Measurements from ENCODE around the gene NECAB3.

The NECAB3 gene

DNA sequence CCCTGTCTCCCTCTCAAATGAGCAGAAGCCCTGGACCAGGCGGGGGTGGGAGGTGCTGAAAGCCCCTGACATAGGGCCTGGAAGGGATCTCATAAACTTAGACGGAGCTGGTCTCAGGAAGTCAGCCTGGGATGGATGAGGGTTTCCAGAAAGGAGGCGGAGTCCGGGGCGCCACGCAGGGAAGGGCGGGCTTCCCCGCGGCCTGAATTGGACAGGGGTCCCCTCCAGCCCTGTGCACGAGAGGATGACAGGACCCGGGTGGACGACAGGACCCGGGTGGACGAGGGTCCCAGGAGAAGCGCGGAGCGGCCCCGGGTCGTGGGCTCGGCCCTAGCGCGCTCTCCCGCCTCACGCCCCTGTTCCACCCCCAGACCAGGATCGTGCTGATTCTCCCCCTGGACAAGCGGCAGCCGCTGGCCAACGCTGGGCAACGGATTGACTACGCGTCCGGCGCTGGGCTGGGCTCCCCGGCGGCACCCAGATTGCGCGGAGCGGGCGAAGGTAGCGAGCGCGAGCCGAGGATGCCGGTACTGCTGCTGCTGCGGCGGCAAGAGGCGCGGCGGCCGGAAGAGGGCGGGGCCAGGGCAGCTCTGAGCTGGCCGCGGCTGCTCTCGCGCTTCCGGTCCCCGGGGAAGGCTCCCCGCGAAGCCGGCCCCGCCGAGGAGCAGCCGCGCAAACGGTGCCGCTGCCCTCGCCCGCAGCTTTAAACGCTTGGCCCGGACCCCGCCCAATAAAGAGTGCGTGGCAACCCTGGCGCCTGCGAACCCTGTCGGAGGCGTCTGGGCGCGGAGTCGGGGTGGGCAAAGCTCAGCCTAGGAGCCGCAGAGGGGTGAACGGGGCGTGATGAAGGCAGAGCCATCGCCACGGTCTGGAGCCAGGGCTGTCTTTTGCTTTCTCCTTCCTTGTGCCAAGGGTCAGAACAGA lies 10.8 kb downstream of the NECAB3 start:
- peak; percentile 54 for DNase-seq

DNA sequence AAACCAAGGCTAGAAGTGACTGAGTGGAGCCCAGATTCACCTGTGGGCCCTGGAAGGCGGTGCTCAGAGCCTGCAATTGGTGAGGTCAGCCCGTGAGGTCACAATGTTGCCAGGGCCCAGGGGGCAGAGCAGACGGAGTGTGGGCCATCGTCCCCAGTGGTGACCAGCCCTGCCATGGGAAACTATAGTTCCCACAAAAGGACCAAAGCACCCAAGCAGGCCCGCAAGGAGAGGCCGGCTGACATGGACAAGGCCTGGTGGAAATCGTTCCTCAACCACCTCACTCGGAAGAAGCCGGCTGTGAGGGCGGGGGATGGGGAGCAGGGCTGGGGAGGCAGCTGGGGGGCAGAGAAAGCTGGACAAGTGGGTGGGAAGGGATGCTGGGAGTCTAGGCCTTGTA lies 12.1 kb downstream of the NECAB3 start, which contains the start of gene C20orf144:
Gene C20orf144, plus strand, starts transcription at position 156 of the 400 bp plus-strand sequence. Its CDS starts 19 bp downstream, at position 175.
- DNase-seq = no peak

DNA sequence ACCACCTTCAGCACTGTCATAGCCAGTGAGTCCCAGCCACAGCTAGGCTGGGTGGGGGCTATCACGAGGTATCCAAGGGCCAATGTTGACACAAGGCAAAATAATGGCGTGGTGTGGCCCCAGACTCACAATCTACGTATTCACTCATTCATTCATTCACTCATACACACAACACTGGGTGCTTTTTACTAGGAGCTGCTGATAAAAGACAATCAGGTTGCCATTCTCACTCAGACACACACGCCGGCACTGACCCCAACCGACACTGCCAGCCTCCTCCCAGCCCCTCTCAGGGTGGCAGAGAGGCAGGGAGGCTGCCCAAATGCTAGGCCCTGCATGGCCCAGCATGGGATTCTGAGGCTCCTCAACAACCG lies 13.6 kb downstream of the NECAB3 start:
- DNase-seq = no peak

DNA sequence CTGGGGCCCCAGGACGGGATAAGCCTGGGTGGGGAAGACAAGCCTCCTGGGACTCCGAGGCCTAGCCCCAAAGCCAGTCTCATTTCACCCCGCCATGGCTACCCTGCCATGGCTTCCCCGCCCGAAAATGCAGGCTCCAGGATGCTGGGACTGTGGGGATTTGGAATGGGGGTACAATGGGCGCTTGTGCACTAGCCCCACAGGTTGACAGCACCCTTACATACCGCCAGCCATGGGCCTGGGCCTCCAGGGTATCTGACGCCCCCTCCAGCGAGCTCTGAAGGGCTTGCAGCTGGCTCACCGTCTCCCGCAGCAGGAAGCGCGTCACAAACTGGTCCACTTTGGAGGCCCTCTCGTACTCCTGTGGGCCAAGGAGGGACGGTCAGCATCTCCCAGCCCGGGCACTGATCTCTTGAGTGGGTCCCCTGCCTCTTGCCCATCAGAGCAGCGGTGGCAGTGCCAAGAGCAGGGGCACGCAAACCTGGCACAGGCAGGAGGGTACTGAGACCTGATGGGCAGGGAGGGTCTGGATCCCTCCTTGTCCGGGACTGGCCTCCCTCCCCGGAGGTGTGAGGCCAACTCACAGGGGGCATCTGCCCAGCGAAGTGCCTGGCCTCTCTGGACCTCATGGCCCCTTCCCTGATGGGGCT lies 14.1 kb downstream of the NECAB3 start:
- no peak for DNase-seq

DNA sequence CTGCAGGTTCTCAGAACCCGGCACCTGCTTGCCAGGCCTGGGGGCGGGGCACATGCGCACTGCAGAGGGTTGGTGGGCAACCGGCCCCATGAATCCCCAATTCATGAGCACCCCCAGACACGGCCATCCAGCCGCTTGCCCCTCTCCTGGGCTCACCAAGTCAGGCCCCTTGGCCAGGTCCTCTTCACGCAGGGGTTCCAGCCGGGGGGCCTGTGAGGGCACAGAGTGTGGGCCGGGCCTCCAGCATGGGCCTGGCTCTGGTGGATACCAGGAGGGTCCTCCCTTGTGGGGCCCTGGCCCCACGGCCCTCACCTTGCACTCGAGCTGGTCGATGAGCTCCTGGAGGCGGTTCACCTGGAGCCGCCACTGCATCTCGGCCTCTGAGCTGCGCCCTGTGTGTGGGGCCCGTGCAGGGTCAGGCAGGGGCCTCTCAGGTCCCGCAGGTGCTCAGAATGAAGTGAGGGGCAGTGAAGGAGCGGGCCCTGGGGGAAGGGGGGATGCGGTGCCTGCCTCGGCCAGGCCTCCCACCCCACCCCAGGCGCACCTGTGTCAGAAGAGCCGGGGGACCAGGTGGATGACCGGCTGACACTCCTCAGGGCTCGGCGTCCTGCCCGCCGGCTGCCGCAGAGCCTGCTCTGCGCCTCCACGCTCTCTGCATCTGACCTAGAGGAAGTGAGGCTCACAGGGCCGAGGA lies 14.7 kb downstream of the NECAB3 start:
- no peak for DNase-seq

DNA sequence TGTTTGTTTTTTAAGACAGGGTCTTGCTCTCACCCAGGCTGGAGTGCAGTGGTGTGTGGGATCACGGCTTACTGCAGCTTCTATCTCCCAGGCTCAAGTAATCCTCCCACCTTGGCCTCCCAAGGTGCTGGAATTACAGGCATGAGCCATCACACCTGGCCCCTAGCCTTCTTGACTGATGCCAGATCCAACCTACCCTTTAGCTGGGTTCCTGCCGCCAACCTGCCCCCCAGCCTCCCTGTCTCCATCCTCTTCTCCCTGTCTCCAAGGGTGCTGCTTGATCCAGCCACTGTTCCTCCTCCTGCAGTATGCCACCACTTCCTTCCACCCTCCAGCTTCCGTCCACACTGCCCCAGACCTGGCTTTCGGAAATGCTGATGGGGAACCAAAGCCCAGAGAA lies 15.3 kb downstream of the NECAB3 start:
- DNase-seq = no peak

DNA sequence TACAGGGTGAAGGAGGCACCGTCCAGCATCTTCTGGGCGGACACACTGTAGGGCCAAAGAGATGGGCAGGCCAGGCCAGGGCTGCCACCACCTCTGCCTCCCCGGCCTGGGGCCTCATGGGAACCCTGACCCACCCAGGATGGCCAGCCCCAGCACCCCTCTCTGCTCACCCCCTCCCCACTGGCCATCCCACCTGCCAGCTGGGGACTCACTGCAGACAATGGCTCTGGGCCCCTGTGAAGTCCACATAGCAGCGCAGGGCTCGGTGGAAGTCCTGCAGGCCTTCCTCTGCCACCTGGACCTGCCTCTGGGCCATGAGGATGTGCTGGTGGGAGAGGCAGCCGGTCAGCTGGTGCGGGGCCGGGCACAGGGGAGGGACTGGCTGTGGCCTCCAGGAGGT lies 15.7 kb downstream of the NECAB3 start:
- no peak for DNase-seq

DNA sequence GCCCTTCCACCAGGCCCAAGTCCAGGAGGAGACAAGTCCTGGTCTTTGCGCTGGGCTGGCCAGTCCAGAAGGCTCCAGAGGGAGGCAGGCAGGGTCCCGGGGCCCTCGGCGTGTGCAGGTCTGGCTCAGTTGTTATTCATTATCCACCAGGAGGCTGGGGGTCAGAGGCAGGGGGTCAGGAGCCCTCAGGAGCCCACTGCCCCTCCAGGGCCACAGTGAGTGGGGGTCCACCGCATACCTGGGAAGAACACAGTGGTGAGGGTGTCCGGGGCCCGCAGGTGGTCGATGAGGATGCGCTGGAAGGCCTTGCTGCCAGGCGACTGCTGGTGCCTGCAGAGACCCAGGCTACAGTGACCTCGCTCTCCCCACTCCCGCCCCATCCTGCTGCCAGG lies 16.5 kb downstream of the NECAB3 start:
- no peak for DNase-seq

DNA sequence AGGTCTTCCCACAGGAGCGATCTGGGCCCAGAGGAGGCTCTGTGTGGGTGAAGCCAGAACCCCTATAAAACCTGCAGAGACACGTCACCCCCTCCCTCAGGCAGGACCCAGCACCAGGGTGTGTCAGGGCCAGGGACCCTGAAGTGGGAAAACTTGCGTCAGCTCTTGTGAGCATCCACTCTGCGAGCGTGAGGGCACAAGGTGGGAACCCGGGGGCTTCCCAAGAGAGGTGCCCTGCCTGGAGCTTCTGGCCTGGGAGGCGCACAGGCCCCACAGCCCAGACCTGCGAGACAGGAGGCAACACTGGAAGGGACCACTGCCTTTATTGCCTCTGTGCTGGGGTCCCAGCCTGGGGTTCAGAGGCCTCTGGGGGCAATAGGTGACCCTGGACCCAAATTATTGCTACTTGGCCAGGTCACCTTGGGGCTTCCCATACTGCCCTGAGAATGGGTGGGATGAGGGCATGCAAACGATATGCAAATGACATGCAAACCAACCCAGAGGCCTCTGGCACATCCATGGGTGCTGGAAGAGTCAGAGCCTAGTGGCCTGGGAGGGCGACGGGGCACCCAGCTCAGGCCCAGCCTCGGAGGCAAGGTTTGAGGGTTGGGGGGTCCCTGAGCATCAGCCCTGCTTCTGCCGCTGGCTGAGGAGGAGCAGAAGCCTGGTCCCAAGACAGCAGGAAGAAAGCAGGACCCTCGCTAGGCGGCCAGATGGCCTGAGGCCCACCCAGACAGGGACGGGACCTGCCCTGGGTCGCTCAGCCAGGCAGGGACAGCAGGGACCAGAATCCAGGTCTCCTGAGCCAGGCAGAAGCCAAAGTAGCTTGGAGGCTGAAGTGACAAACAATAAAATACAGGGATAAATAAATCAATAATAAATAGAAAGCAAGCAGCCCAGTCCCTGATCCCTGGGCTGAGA lies 17.2 kb downstream of the NECAB3 start:
- no peak for DNase-seq

DNA sequence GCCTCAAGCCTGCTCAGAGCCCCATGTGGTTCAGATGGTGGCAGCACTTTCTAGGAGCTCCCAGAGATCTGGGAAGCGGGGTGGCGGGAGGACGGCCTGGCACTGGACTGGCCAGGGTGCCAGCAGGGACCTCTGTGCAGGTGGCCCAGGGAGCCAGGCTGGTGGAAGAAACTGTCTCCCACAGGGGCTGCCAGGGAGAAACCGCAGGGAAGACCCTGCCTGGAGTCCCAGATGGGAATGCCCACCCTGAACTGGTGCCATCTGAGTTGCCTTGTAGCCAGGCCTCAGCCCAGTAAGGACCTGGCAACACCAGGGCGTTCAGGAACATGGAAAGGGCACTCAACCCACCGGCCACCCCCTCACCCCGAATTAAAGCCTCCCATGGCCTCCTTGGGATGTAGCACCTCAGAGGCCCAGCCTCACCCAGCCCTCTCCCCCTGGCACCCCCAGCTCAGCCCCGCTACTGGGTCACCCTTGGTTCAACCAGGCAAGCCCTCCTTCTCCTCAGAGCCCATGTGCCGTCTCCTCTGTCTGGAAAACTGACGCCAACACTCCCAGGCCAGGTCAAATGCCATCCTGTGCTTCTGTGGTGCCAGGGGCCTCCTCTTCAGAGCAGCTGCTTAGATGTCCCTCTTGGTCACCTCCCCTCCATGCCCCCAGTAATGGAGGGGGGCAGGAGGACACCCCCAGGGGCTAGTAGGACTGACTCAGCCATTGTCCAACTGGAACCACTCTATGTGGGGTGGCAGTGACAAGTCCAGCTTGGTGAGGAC lies 18.0 kb downstream of the NECAB3 start:
- no peak for DNase-seq

DNA sequence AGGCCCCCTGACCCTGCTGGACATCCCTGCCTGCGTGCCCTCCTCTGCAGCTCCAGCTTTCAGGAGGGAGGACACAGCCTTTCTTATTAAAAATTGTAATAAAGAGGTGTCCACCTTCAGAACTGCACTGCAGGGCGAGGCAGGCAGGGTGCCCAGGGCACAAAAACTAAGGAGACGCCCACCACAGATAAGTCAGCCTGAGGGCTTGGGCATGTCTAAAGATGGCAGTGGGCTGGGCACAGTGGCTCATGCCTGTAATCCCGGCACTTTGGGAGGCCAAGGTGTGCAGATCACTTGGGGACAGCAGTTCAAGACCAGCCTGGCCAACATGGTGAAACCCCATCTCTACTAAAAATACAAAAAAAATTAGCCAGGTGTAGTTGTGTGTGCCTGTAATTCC lies 19.1 kb downstream of the NECAB3 start:
- DNase-seq = no peak

DNA sequence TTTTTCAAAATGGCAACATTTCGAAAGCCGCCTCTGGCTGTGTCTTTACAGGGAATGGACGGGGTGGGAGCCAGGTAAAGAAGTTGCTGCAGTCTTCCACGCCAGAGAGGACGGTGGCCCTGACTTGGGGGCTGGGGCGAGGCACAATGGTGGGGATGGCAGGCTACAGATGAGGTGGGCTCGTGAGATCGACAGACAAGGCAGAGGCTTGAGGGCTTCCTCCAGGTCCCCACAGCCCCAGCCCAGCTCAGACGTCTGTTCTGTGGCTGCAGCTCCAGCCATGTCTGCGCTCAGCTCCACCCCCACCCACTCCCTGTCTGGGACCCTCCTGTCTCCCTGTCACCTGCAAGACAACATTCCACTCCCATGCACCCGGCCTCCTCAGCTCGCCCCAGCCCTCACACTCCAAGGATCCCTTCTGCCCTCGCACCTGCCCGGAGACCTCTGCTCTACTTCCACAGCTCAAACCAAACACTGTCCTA lies 19.5 kb downstream of the NECAB3 start:
- no peak for DNase-seq

DNA sequence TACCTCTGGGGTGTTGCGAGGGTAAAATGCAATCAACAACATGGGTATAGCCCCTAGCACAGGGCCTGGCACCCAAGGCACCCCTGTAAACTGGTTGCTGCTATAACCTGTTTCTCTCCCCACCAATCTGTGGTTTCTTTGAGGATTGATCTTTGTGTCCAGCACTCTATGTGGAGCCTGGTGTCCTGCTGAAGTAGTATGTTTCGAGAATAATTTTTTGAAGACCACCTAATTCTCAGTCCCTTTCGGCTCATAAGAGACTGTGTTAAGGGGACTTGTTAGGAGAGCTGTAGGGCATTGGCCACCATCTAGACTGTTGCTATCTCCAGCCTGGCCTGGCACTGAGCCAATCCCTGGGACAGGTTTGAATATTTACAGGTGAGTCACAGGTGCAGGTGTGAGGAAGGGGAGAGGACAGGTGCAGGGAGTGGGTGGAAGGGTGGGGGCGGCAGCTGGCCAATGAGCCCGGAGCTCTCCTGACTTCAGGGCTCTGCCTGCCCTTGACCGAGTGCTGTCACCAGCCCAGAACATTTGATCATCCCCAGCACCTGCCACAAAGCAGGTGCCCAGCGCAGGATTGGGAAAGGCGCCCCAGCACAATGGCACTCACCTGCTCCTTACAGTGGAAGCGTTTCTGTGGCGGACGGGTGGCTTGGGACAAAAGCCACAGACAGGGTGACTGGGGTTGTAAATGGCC lies 20.2 kb downstream of the NECAB3 start:
- no peak for DNase-seq

DNA sequence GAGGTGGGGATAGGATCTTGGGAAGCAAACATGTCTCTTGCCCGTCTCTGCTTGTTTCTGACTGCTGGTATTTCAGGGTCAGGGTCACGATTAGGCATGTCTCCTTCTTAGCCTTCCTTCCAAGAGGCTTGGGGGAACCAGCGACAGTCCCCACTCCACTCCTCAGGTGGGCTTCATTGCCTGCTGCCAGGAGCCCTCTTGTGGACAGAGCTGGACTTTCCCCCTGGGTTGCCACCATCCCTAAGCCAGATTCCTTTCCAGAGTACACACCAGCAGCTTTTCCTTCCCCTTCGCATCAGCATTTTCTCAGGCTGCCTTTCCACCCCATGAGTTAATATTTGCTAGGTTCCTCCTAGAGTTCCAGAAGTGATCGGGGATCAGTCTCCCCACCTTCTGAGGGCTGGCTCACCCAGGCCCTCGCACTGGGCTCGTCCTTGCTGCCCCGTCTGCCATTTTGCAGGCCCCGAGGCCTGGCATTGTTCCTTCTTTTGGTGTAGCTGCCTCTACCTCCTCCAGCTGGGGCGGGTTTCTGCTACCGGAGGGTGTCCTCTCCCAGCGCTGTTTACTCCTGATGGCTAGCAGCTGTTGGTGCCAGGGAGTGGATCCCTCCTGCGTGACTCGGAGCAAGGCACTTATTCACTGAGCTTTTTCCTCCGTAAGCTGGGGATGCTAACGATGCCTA lies 20.9 kb downstream of the NECAB3 start:
- DNase-seq = no peak

DNA sequence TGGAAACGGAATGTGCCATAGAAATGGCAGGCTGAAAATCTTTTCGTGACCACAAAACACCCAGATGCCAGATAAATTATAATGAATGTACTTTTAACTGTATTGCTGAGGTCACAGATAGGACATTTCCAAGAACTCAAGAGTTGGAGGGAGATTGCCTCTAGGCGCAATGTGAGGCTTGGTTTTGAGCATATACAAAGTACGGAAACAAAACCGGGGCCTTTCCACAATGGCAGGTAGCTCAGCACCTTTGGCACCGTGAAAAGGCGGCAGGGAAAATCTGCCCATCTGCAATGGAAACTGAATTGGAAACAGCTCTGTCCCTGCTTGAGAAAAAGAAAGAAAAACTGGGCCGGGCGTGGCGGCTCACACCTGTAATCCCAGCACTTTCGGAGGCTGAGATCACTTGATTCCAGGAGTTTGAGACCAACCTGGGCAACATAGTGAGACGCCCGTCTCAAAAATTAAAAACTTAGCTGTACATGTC lies 22.6 kb downstream of the NECAB3 start:
- DNase-seq = no peak

DNA sequence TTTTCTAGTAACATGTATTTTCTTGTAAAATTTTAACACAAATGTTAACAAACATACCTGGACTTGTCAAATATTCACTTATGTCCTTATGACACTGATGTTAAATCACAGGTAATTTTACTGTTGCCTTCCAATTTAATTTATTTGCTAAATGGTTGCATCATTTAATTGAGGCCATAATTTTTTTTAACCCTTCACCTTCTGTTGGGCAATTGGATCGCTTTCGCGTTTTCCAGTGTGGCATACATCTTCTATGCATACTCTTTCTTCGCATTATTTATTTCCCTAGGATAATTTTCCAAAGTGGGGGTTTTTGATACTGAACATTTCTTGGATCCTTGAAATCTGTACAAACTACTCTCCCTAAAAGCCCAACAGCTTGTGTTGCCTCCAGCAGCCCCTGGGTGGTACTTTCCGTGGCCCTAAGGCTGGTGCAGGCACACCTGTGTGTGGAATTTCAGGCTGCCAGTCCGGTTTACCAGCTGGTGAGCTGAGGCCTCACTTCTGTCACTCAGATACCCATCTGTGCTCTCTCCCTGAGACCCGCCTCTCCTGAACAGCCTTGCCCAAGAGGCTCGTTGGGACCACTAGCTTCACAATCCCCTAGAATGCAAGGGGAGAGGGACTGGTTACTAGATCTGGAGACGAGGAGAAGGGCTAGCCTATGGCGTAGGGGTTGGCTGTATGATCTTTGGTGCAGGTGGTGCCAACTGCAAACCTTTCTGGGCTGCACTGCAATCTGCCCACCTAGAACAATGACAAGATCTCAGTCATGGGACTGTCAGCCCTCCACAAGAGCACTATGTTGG lies 23.3 kb downstream of the NECAB3 start:
- no peak for DNase-seq

DNA sequence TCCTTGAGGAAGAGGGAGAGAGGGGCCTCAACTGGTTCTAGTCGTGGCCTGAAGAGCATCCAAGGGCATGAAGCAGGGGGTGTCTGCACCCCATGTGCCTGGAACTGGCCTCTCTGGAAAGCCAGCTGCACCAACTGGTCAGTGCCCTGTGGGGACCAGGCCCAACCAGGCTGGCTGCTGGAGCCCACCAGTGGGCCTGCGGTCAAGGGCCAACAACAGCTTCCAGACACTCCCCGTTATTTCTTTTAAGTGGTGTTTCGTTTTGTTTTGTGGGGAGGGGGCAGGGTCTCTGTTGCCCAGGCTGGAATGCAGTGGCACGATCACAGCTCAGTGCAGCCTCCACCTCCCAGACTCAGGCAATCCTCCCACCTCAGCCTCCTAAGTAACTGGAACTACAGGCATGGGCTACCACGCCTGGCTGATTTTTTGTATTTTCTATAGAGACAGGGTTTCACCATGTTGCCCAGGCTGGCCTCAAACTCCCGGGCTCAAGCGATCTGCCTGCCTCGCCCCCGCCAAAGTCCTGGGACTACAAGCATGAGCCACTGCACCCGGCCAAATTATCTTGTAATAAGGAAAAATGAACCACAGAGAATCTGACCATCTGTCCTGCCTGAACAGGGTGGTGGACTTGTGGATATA lies 24.0 kb downstream of the NECAB3 start:
- DNase-seq = no peak

DNA sequence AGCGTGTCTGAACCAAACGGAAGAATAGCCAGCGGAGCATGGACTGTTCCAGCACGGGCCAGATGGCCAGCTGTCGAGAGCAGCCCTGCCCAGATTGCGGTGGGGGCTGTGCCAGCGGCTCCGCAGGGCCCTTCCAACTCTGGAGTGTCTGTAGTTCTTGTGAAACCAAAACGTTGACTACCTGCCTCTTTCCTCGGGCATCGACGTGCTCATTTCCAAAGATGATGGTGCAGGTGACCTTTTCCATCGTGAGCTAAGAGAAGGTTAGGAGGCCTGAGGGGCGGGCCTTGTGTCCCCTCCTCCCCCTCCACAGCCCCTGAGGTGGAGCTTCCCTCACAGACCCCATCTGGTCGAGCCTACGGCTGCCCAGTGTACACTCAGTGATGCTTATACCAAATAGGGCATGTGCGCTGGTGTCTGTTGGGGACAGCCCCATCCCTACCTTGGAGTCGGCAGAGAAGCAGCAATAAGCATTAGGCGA lies 25.0 kb downstream of the NECAB3 start:
- DNase-seq = no peak

All from KG1 (cell line).